HK-2 (cell line): ENCODE data around the gene HEPACAM.
"Not testable (repeated sequence)": the region's sequence is repeated elsewhere in the genome, so short reads cannot be mapped to it uniquely, and the experiment has no call there.

Experiments used
- DNase-seq: peaks from one replicate; pipeline ENCODE4 v3.0.0-alpha.2; 2018; ENCODE audit not compliant: unreplicated experiment

HEPACAM gene, protein sequence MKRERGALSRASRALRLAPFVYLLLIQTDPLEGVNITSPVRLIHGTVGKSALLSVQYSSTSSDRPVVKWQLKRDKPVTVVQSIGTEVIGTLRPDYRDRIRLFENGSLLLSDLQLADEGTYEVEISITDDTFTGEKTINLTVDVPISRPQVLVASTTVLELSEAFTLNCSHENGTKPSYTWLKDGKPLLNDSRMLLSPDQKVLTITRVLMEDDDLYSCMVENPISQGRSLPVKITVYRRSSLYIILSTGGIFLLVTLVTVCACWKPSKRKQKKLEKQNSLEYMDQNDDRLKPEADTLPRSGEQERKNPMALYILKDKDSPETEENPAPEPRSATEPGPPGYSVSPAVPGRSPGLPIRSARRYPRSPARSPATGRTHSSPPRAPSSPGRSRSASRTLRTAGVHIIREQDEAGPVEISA

DNA sequence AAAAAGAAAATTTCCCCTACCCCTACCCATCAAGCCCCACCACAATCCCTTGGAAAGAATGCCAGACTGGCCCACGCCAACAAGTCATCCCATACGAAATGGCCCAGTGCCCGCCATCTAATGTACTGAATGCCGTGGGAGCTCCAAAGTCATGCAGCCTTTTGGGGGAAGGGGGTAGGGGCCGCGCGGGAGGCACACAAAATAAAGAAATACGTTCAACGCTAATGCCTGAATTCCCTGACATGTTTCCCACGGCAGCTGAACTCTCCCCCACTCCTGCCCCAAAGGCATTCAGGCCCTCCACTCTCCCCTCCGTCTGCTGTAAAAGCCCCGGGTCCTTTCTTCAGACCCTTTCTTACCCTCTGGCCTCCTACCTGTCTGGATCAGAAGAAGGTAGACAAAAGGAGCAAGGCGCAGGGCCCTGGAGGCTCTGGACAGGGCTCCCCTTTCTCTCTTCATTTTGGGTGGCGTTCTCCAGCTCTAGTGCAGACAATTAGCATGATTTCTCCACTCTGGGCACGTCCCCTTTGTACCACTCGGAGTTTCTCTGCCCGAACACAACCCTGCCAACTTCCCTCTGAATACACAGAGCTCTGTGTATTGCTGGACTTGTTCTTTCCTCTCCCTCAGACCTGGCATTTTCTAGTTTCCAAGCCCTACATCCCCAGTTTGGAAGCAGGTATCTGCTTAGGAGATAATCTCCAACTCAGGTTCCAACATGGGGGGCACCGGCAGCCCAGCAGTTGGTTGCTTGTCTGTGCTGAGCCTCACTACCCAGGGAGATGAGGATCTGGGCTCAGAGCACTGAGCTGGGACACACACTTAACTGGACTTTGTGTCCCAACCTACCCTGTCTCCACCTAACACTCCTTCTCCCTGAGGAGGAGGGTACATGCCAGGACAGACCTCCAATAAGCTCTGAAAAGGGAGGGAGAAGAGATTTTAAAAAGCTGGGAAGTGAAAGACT is at the start of gene HEPACAM:
TSS of gene HEPACAM (minus strand) at position 500 of the 967 bp plus-strand sequence. CDS start at position 459, 41 bp downstream.
- DNase-seq: no peak

DNA sequence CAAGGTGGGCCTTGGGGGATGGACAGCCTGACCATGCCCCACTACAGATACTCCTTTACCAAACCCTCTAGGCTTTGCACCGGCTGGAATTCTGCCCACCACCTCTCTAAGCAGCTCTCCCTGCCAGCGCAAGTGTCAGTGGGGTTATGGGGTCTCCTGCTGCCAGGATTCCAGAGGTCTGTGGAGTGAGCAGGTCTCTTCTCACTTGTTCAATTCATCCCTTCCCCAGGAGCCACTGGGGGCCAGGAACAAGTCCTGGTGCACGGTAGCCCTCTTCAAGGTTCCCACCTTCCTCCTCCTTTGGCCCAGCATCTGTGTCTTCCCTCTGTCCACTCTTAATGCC is 48.6 kb upstream of the HEPACAM start:
- DNase-seq: no peak

DNA sequence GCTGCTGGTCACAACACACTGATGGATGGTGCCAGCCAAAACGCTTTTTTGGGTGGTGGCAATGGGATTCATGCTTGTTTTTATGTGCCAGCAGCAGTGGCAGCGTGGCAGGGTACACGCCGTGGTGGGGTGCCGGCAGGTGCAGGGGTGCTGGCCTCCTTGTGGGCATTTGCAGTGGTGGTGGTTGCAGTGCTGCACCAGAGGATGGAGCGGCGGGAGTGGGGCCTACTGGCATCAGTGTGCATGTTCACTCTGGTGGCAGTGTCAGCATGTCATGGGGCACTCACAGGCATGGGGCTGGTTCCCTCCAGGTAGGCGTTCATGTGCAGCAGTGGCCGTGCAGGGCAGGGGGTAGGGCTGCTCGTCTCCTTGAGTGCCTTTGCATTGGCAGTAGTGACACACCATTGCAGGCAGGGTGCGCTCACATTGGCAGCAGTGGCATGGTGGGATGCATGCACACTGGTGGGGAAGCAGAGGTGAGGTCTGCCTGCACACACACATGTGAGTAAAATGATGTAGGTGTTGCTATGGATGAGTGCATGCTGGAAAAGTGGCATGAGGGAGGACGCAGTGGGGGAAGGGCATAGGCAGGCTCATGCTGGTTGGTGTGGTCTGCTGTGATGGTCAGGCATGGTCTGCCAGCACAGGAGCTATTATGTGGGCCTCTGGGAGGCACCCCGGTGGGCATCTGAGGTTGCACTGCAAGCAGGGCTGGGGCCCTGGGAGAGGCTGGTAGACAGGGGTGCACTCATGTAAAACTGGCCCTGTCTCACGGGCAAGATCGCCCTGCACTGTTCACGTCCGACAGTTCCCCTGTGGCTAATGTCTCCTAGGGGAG is 48.0 kb upstream of the HEPACAM start:
- DNase-seq: no peak

DNA sequence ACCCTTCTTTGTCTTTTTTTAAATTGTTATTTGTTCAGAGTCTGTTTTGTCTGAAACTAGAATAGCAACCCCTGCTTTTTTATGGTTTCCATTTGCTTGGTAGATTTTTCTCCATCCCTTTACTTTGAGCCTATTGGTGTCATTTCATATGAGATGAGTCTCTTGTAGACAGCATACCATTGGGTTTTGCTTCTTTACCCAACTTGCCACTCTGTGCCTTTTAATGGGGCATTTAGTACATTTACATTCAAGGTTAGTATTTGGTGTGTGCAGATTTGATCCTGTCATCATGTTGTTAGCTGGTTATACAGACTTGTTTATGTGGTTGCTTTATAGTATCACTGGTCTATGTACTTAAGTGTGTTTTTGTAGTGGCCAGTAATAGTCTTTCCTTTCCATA is 46.2 kb upstream of the HEPACAM start:
- no peak for DNase-seq

DNA sequence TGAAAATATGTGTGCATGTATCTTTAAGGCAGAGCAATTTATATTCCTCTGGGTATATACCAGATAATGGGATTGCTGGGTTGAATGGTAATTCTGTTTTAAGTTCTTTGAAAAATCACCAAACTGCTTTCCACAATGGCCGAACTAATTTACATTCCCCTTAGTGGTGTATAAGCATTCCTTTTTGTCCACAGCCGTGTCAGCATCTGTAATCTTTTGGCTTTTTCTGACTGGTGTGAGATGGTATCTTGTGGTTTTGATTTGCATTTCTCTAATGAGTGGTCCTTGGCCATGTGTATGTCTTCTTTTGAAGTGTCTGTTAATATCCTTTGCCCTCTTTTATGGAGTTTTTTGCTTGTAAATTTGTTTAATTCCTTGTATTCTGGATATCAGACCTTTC is 42.5 kb upstream of the HEPACAM start:
- no peak for DNase-seq

DNA sequence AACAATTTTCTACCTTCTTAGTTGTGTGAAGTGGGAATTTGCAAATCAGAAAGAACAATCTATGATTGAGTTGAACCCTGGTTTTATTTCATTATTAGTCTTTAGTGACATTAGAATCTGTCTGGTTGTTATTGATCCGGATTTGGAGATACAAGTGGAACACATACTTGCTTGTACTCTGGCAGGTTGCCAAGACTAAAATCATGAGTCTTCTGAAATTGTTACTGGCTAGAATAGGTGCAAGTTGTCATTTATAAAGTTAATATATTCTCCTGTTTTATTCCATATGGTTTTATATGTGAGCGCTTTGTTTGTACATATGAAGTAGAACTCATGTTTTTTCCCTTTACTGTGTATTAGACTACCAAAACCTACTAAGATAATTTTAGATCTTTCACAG is 41.2 kb upstream of the HEPACAM start:
- DNase-seq: no peak

DNA sequence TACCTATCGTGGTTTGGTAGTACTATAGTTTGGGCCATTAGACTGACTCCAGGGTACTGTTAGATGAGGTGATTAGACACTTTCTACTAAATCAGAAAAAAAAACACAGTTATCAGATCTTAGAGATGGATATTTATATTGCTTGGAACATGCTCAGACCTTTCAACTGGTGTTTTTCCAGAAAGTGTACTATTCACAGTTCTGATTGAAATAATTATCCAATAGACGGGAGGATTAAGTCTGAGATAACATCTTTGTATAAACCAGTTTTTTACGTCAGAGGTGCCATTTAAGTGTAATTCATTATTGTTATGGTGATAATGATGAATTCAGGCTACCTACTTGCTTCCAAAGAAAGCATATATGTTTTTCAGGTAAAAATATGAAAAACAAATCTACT is 40.7 kb upstream of the HEPACAM start:
- DNase-seq: no peak

DNA sequence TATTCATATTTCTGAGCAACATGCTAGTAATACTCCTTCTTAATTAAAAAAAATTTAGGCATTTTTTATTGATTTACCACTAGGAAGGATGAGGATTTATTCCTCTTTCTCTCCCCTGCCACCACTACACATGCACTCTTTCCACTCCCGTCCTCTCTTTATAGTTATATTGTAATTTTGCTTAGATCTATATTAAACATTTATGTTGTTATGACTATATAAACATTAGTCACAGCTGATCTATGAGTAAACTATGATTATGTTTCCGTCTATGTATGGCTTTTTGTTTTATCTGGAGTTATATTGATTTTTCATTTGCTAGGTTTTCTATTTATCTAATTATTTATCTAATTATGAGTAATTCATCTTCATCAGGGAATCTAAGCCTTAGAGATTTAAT is 36.0 kb upstream of the HEPACAM start:
- DNase-seq: no peak

DNA sequence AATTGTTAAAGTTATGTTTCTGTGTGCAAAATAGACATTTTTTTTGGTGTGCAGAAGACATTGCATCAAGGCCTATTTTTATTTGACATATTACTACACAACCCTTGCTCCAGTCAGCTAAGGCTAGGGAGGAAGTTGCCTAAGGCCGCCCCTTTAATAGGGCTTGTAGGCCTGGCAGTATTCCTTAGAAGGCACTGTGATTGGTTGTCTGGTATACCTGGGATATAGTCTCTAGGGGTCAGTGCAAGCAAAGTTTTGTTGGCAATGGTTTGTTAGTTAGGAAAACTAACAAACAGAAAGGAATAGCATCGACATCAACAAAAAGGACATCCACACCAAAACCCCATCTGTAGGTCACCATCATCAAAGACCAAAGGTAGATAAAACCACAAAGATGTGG is 35.1 kb upstream of the HEPACAM start:
- DNase-seq: no peak

DNA sequence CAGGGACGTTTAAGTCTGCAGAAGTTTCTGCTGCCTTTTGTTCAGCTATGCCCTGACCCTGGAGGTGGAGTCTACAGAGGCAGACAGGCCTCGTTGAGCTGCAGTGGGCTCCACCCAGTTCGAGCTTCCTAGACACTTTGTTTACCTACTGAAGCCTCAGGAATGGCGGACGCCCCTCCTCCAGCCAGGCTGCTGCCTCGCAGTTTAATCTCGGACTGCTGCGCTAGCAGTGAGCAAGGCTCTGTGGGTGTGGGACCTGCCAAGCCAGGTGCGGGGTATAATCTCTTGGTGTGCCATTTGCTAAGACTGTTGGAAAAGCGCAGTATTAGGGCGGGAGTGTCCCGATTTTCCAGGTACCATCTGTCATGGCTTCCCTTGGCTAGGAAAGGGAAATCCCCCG is 32.4 kb upstream of the HEPACAM start:
- DNase-seq: not testable (repeated sequence)

DNA sequence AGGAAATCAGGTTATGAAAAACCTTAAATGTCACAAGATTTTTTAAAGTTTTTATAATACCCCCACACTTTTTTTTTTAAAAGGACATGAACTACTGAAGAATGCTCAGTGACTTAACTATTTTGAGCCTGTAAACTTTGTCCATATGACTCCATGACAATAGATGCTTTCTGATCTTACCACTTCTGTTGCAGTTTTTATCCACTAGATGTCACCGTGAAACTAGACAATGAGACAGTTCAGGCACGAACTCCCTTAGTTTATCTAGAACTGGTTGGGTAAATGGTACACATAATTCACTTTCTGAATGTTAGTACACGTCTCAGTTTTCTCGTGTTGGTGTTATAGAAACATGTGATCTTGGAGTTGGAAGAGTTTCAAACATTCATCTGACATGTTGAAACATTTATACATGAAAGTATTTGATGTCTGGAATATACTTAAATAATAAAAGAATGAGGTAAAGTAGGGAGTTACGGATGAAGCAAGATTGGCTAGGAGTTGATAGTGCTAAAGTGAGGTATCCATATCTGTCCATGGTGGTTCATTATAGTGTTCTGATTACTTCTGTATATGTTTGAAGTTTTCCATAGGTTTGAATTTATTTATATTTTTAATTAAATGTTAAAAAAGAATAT is 26.2 kb upstream of the HEPACAM start:
- no peak for DNase-seq

DNA sequence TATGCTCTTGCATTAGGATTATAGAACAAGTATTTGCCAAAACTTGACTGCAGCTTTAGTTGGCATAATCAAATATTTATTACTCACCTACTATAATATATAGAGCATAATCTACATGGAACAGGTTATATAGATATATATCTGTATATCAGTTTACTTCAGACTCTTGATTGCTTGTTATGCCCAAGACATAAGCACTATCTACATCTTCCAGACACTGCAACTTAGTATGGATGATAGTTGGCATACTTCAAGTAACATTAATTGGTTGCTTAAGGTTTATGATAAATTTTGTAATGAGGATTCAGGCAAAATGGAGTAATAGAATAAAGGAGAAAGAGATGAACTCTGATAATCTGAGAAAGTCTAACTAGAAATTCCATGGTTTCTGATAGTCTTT is 19.2 kb upstream of the HEPACAM start:
- DNase-seq: no peak

DNA sequence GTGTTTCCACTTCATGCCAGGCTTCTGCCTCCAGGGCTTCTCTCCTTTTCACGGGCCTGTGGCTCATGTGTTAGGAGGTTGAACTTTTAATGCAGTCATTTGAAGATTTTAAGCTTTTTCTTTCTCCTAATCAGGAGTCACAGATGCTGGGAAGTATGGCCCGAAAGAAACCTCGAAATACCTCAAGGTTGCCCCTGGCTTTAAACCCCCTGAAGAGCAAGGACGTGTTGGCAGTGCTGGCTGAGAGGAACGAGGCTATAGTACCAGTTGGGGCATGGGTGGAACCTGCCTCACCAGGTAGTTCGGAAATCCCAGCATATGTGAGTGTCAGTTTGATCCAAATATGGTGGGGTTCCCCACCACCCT is 18.7 kb upstream of the HEPACAM start:
- DNase-seq: no peak

DNA sequence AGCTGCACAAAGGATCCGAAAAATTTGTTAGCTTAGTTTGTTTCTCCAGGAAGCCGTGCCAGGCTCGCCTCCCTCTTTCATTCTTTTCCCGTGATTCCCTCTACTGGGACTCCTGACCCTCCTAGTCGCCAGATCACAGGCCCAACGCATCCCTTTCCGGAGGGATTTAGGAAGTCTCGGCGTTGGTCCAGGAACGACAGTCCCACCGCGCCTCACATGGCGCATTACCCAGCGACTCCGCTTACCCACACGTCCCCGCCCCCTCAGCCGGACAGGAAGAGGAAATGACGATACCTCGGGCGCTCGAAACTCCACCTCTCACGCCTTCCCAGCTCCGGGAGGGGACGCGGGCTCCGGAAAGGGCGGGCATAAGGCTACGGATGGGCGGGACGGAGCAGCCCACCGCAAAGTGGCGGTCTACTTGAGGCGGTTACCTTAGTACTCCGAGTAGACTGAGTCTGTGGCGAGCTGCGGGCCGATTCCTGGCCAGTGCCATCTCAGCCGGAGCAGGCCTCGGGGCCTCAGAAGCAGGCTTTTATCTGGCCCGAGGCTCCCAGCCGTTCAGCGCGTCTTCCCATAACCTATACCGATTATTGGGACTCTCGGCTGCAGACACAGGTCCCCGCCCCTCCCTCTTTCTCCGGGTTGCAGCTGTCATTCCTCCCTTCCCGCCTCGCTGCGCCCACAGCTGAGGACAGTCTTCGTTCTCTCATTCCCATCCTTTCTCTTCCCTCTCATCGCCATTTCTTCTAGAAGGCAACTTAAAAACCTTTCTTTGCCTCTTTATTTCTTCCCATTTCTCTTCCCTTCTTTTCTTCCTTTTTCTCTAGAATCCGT is 18.1 kb upstream of the HEPACAM start, which contains the start of gene CCDC15:
TSS of gene CCDC15 (plus strand) at position 450 of the 837 bp plus-strand sequence. CDS start 531 bp downstream, outside the sequence.
- DNase-seq: peak; percentile 92

DNA sequence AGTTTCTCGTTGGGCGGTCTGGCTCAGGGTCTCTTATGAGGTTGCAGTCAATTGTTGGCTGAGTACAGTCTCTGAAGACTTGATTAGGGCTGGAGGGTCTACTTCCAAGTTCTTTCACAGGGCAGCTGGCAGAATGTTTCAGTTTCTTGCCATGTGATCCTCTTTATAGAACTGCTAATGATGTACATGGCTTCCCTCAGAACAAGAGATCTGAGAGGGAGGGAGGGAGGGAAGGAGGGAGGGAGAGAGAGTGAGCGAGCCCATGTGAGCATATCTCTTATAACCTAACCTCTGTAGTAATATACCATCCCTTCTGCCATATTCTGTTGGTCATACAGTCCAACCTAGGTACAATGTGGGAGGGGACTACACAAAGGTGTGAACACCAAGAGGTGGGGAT is 15.5 kb upstream of the HEPACAM start:
- no peak for DNase-seq

DNA sequence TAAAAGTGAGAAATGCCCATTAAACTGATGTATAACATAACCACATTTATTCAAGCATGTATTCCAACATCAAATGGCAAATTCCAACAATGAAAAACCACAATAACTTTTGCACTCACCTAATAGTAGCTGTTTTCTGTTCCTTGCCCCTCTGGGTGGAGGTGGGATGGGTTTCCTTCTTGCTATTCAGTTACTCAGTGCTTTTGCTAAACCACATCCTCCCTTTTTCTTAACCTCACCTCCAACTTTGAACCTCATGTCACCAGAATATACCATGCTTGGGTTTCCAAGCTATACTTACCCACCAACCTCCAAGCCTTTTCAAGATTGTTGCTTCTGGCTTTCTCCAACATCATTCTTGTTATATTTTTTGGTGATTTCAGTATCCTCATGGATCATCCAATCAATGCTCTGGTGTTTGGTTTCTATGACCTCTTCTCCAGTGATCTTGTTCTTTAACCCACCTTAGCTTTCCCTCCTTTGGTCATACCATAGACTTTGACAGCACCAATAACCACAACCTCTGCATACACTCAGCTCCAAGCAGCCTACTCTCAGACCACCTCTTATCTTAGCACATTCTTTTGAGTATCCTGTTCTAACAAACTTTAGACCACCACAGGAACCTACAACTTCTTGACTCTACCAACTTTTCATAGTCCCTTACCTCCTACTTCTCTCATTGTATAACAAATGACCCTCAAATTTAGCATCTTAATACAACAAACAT is 14.9 kb upstream of the HEPACAM start:
- no peak for DNase-seq

DNA sequence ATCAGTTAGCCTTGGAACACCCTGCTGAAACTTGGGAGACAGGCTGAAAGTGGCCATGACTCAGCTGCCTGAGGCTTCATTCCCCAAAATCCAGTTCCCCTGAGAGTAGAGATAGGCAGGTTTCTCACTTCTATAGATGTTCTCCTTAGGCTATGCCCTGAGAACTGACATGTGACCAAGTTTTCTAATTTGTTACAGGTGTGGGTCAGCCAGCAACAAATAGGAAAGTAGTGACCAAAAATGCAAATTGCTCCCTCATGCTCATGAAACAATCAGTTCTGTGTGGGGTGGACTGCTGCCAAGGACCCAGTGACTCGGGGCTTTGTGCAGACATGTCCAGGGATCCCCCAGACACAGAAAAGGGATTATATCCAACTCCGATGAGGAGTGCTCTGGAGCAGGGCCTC is 10.9 kb upstream of the HEPACAM start:
- no peak for DNase-seq

DNA sequence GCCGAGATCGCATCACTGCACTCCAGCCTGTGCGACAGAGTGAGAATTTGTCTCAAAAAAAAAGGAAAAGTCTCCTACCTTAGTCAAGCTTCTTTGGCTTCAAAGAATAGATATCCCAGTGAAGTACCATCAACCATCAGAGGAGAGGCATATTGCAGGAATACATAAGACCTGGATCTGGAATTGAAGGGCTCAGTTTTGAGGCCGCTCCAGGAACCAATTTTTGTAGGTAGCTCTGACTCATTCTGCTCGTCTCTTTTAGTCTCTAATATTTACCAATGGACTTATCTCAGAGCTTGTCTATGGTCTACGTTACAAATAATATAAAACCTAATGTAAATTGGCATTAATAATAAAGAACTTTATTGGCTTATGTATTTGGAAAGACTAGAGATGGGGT is 10.0 kb upstream of the HEPACAM start:
- DNase-seq: no peak

DNA sequence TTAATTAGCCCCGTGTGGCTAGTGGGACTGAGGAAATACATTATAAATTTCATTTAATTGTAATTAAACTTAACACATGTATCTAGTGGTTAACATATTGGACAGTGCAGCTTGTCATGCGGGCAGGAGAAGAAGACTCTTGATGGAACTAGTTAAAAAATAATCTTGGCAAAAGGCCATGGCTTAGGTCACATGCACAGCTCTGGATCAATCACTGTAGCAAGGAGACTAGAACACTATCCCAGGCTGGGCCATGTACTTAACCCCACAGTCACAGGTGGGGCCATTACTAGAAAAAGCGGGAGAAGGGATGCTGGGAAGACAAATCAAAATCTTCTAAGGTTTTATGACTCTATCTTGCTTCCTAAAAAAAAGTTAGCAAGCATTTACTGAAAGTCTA is 8.7 kb upstream of the HEPACAM start:
- DNase-seq: no peak

DNA sequence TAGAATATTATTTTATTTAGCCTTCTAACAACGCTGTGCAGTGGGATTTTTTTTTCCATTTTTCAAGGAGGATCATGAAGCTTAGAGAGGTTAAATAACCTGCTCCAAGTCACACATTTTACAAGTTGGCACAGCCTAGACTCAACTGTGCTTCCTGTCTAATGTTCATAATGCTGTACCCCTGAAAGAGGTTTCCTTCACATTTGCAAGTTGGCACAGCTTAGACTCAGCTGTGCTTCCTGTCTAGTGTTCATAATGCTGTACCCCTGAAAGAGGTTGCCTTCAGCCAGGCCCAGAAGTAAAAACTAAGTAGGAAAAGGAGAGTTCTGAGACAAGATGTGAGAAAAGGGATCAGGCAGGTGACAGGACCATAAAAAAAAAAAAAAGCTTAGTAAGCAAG is 7.9 kb upstream of the HEPACAM start:
- no peak for DNase-seq
